ENCODE results near the gene SIL1.

DNA sequence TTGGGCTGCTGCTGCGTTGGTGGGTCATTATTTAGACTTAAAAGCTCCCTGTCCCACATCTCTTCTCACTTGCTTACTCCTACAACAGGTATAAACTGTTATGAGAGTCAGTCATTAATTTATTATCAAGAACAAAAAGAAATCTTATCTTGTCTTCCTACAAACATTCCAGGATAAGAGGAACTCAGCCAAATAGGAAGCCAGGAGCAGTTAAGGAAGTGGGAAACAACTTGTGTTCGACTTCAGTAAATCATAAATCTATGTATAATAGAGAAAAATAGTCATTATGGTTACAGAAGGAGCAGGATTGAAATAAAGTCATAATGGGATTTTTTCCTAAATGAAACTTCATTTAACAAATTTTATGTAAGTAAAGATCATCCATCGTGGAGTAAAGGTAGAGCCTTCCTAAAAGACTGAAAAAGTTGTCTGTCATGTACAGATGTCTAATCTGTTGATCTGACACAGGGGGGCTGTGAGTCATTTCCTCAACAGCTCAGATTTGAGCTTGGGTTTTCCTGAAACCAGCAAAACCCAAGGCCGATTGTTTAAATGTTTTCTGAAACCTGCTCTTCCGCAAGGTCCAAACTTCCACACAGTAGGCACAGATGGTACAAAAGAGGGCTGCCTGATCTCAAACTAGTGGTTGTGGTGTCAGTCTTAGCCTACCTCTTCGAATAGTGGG lies 297.7 kb downstream of the SIL1 start:
- TF ChIP-seq, protein P1, sequence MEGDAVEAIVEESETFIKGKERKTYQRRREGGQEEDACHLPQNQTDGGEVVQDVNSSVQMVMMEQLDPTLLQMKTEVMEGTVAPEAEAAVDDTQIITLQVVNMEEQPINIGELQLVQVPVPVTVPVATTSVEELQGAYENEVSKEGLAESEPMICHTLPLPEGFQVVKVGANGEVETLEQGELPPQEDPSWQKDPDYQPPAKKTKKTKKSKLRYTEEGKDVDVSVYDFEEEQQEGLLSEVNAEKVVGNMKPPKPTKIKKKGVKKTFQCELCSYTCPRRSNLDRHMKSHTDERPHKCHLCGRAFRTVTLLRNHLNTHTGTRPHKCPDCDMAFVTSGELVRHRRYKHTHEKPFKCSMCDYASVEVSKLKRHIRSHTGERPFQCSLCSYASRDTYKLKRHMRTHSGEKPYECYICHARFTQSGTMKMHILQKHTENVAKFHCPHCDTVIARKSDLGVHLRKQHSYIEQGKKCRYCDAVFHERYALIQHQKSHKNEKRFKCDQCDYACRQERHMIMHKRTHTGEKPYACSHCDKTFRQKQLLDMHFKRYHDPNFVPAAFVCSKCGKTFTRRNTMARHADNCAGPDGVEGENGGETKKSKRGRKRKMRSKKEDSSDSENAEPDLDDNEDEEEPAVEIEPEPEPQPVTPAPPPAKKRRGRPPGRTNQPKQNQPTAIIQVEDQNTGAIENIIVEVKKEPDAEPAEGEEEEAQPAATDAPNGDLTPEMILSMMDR (IDR thresholded peaks at IDR 0.05; ENCODE audit: low read length): no peak
- no peak for TF ChIP-seq EZH2 (IDR thresholded peaks at IDR 0.05; ENCODE audit: borderline replicate concordance, low read length)

All from OCI-LY1 (cell line).